PFSK-1 (cell line): ENCODE results near the gene RCSD1.

Source experiments
- FOXP2 ChIP-seq: optimal IDR thresholded peaks from 2 replicates; pipeline ENCODE3; 2011; ENCODE audit warnings: borderline replicate concordance, control low read depth, inconsistent platforms; ENCODE audit not compliant: insufficient read depth; ENCODE audit errors: extremely low read length, extremely low read depth
- POLR2AphosphoS5 ChIP-seq: IDR thresholded peaks from 2 replicates; pipeline ENCODE4 v1.6.1; 2012; ENCODE audit warnings: low read depth, mild to moderate bottlenecking, control low read depth, low read length, moderate library complexity
- SIN3A ChIP-seq: IDR thresholded peaks from 2 replicates; pipeline ENCODE4 v1.6.1; 2012; ENCODE audit warnings: mild to moderate bottlenecking, low read length, moderate library complexity, borderline replicate concordance; ENCODE audit not compliant: insufficient read depth
- TAF1 ChIP-seq: IDR thresholded peaks from 2 replicates; pipeline ENCODE4 v1.6.1; 2012; ENCODE audit warnings: low read length, control low read depth, borderline replicate concordance; ENCODE audit not compliant: insufficient read depth
- TF ChIP-seq, protein P1 (sequence below), 2 experiments: IDR thresholded peaks; 2 replicates each; pipeline versions ENCODE4 v1.6.1 to v1.8.0; 2011 to 2012; ENCODE audit warnings: low read depth in 2 of 2, low read length in 2 of 2, control low read depth in 1 of 2, inconsistent platforms in 1 of 2, mild to moderate bottlenecking in 1 of 2, moderate library complexity in 1 of 2; ENCODE audit not compliant: insufficient read depth in 1 of 2

DNA sequence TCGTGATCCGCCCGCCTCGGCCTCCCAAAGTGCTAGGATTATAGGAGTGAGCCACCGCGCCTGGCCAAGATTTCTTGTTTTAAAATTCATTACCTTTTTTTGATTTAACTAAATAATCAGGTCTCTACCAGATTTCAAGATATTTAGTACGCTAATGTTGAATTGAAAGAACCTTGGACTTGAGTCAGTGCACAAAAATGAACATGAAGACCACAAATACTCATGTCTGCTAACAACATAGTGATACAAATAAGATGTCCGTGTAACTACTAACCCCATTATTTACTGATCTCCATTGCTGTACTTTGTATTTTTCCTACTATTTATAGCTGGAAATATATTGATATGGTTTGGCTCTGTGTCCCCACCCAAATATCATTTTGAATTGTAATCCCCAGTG lies 108.1 kb downstream of the RCSD1 start:
- TF ChIP-seq POLR2AphosphoS5 (no peak), SIN3A (no peak), TAF1 (no peak), FOXP2 (no peak)
- TF ChIP-seq, protein P1, sequence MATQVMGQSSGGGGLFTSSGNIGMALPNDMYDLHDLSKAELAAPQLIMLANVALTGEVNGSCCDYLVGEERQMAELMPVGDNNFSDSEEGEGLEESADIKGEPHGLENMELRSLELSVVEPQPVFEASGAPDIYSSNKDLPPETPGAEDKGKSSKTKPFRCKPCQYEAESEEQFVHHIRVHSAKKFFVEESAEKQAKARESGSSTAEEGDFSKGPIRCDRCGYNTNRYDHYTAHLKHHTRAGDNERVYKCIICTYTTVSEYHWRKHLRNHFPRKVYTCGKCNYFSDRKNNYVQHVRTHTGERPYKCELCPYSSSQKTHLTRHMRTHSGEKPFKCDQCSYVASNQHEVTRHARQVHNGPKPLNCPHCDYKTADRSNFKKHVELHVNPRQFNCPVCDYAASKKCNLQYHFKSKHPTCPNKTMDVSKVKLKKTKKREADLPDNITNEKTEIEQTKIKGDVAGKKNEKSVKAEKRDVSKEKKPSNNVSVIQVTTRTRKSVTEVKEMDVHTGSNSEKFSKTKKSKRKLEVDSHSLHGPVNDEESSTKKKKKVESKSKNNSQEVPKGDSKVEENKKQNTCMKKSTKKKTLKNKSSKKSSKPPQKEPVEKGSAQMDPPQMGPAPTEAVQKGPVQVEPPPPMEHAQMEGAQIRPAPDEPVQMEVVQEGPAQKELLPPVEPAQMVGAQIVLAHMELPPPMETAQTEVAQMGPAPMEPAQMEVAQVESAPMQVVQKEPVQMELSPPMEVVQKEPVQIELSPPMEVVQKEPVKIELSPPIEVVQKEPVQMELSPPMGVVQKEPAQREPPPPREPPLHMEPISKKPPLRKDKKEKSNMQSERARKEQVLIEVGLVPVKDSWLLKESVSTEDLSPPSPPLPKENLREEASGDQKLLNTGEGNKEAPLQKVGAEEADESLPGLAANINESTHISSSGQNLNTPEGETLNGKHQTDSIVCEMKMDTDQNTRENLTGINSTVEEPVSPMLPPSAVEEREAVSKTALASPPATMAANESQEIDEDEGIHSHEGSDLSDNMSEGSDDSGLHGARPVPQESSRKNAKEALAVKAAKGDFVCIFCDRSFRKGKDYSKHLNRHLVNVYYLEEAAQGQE (IDR thresholded peaks at IDR 0.05; ENCODE audit: insufficient read depth in 1 of 2, low read depth in 2 of 2, low read length in 2 of 2): no peak
